ENCODE data around the gene SEMA4A. TPM values are rescaled to one million over a fixed set of nuclear protein-coding genes. Genes with fewer than 3 reads are reported as not detected.

Gene SEMA4A
- total RNA-seq, 2 donors from 2014 or later, result 3.9 to 16.6 TPM

DNA sequence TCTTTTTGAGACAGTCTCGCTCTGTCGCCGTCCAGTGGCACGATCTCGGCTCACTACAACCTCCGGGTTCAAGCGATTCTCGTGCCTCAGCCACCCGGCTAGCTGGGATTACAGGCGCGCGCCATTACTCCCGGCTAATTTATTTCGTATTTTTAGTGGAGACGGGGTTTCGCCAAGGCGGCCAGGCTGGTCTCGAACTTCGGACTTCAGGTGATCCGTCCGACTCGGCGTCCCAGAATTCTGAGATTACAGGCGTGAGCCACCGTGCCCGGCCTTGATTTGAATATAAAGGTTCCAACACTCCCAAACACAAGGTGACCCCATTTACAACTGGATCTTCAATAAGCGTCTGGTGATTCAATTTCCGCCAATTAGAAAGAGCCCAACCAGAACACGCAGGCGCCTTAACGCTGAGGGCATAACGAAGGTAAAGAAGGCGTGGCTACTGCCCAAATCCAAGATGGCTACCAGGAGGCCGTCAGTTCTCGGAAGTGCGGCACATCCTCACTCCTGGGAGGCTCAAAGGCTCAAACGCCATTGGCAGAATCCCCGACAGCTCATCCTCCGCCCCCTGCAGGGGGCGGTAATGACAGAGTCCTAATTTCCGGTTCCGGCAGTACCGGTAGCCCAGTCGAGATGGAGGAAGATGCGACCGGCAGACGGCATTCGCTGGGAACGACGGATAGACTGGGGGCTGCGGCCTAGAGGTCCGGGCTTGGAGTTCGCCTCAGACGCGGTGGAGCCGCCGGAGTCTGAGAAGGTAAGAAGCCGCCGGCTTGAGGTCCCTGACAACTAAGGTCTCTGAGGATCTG, 40.3 kb downstream of the SEMA4A start, which contains the start of gene SLC25A44:
TSS of gene SLC25A44 (plus strand) at position 617 of the 812 bp plus-strand sequence. CDS start 5,744 bp downstream, outside the sequence.
- ATAC-seq (peak; percentile 99), DNase-seq (ENCODE audit: low spot score) (peak; percentile 96)
- H3K9me3 Mint-ChIP-seq, result no peaks in the 10 kb centered on the region
- peak within 1 kb of the TSS; percentile 89 to 97 for H3K27ac Mint-ChIP-seq
- peak within 1 kb of the TSS; percentile 99 for H3K4me3 Mint-ChIP-seq
- H3K4me1 Mint-ChIP-seq (ENCODE audit: low read depth in 2 of 2), result peaks cover 40 to 52% of the 10 kb centered on the region in 2 donors
- H3K27me3 Mint-ChIP-seq, result no peaks in the 10 kb centered on the region
- peaks cover 16% of the 10 kb centered on the region for H3K36me3 Mint-ChIP-seq

DNA sequence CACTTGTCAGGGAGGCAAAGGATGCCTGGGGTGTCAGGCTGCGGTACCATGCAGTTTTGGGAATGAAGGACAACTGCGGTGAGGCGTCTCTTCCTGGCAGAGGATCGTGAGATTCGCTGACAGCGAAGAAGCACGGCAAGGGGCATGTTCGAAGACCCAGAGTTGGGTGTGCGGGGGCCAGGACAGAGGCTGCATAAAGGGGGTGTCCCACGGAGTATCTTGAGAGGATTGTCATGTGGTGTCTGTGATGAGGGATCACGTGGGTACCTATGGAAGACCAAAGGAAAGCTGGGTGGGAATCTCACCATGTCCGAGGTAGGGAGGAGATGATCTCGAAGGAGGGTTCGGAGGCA, 40.9 kb downstream of the SEMA4A start:
- Mint-ChIP-seq H3K4me1 (ENCODE audit: low read depth in 2 of 2) (peaks cover 46 to 58% of the 10 kb centered on the region in 2 donors), H3K27me3 (no peaks in the 10 kb centered on the region), H3K27ac (peak overlapping the region; percentile 89 to 97), H3K36me3 (peaks cover 16% of the 10 kb centered on the region), H3K4me3 (peak overlapping the region; percentile 99), H3K9me3 (no peaks in the 10 kb centered on the region)
- ATAC-seq (peak; percentile 1 to 17), DNase-seq (ENCODE audit: low spot score) (no peak)

DNA sequence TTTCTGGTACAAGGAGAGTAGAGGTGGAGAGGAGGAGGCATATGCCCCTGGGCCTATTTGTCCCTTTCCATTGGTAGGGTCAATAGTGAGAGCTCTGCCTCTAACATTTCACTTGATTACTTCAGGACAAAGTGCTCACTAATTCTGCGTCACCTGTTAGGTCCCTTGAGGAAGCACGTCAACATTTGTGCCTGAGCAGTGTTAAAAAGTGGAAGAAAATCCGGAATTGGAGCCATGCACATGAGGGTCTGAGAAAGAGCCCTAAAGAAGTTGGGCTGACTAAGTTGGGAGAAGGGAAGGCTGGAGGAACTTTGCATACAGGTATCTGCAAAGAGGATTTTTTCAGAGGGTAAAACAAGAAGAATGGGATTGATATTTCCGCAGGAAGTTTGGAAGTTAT, 42.5 kb downstream of the SEMA4A start:
- ATAC-seq, result no peak
- peaks cover 59 to 73% of the 10 kb centered on the region in 2 donors for H3K4me1 Mint-ChIP-seq (ENCODE audit: low read depth in 2 of 2)

DNA sequence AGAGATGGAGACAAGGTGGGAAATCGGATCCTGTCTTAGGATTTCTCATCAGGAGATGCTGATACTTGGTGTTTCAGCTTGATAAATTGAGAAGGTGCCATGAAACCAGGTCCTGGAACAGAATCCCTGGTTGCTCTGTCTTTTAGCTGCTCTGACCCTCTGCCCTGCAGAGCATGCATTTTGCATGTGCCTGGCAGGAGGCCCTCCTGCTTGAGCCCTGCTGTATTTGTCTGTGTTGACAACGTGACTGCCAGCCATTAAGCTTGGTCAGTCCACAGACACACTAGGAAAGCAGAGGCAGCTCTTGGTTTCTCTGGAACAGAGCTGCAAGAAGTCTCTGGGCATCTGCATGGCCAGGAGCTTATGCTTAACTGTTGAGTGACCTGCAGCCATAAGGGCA, 43.1 kb downstream of the SEMA4A start:
- ATAC-seq, result no peak
- no peaks in the 10 kb centered on the region for H3K9me3 Mint-ChIP-seq
- H3K27ac Mint-ChIP-seq, result peak overlapping the region; percentile 7 to 97
- no peaks in the 10 kb centered on the region for H3K27me3 Mint-ChIP-seq
- no peak for DNase-seq (ENCODE audit: low spot score)
- peaks cover 59 to 73% of the 10 kb centered on the region in 2 donors for H3K4me1 Mint-ChIP-seq (ENCODE audit: low read depth in 2 of 2)
- H3K4me3 Mint-ChIP-seq, result peak overlapping the region; percentile 57
- H3K36me3 Mint-ChIP-seq, result peaks cover 25% of the 10 kb centered on the region

More for the DNA sequence above, 42.5 kb downstream of the SEMA4A start:
- H3K4me3 Mint-ChIP-seq, result peak overlapping the region; percentile 57
- peaks cover 25% of the 10 kb centered on the region for H3K36me3 Mint-ChIP-seq
- H3K27ac Mint-ChIP-seq, result peak overlapping the region; percentile 7 to 97
- H3K9me3 Mint-ChIP-seq, result no peaks in the 10 kb centered on the region
- DNase-seq (ENCODE audit: low spot score), result no peak
- H3K27me3 Mint-ChIP-seq, result no peaks in the 10 kb centered on the region

DNA sequence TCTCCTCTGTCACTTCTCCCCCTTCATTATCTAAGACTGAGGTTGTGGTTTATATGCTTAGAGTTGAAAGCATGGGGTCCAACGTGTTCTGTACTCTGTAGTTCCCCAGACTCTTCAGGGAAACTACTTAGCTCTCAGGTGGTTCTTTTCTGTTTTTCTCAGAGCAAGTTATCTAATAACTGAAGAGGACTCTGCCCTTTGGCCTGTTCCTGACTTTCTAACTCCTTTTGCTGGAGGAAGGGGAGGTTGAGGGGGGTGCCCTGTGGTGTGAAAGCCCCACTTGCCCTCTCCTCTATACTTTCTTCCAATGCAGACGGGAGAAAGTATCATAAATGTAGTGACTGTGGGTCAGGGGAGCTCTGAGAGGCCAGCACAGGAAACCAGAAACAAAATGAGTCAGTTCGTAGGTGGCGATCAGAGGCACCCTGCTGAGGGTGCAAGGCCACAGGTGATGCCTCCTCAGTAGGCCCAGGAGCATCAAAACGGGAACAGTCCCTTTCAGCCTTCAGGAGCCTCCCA, 45.5 kb downstream of the SEMA4A start:
- no peaks in the 10 kb centered on the region for H3K27me3 Mint-ChIP-seq

DNA sequence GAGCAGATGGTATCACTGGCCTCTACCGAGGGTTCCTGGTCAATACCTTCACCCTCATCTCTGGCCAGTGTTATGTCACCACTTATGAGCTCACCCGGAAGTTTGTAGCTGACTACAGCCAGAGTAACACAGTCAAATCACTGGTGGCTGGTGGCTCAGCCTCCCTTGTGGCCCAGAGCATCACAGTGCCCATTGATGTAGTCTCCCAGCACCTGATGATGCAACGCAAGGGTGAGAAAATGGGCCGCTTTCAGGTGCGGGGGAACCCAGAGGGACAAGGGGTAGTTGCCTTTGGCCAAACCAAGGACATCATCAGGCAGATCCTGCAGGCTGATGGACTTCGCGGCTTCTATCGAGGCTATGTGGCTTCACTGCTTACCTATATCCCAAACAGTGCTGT, 46.7 kb downstream of the SEMA4A start:
- ATAC-seq, result peak in 1 of 2 donors; percentile 47
- Mint-ChIP-seq H3K9me3 (no peaks in the 10 kb centered on the region), H3K27me3 (no peaks in the 10 kb centered on the region), H3K27ac (peak overlapping the region; percentile 81 to 90), H3K36me3 (peaks cover 17% of the 10 kb centered on the region), H3K4me3 (peak overlapping the region; percentile 38), H3K4me1 (ENCODE audit: low read depth in 2 of 2) (peaks cover 40 to 51% of the 10 kb centered on the region in 2 donors)
- no peak for DNase-seq (ENCODE audit: low spot score)

More for the DNA sequence above, 45.5 kb downstream of the SEMA4A start:
- Mint-ChIP-seq H3K27ac (peak overlapping the region; percentile 81 to 90), H3K4me3 (peak overlapping the region; percentile 74), H3K9me3 (no peaks in the 10 kb centered on the region), H3K36me3 (peaks cover 22% of the 10 kb centered on the region), H3K4me1 (ENCODE audit: low read depth in 2 of 2) (peaks cover 47 to 58% of the 10 kb centered on the region in 2 donors)
- DNase-seq (ENCODE audit: low spot score) (no peak), ATAC-seq (peak; percentile 72 to 79)

DNA sequence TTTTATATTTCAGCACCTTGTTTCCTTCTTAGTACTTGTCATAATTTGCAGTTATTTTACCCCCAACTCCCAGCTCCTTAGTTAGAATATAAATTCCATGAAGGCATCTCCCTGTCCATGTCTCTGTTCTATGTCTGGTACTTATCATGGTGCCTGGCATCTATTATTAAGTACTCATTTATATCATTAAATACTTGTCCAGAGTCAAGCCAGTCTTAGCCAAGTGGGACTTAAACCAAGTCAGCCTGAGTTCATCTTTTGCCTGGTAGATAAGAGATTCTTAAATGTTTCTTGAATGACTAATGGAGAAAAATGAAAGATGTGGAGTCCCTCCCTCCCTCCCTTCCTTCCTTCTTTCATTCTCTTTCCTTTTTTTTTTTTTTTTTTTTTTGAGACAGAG, 49.9 kb downstream of the SEMA4A start:
- Mint-ChIP-seq H3K27ac (no peak overlapping the region), H3K27me3 (no peaks in the 10 kb centered on the region), H3K4me1 (ENCODE audit: low read depth in 2 of 2) (peaks cover 23 to 30% of the 10 kb centered on the region in 2 donors), H3K36me3 (peaks cover 16% of the 10 kb centered on the region), H3K9me3 (no peaks in the 10 kb centered on the region), H3K4me3 (no peak overlapping the region)
- DNase-seq (ENCODE audit: low spot score) (no peak), ATAC-seq (no peak)

DNA sequence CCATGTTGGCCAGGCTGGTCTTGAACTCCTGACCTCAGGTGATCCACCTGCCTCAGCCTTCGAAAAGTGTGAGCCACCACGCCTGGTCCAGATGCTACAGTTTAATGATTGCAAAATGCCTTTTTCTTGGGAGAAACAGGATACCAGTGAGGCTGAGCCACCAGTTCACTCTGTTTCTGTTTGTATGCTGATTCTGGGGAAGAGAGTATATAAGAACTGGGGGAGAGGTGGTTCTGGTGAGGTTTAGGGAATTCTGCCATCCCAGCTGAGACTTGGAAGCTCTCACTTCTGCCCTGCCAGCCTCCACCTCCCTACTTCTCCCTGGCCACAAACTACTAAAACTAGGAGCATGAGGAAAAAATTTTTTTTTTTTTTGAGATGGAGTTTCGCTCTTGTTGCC, 51.3 kb downstream of the SEMA4A start:
- Mint-ChIP-seq H3K27ac (no peak overlapping the region), H3K4me3 (no peak overlapping the region), H3K4me1 (ENCODE audit: low read depth in 2 of 2) (peaks cover 15 to 25% of the 10 kb centered on the region in 2 donors), H3K9me3 (no peaks in the 10 kb centered on the region), H3K36me3 (peaks cover 24% of the 10 kb centered on the region), H3K27me3 (no peaks in the 10 kb centered on the region)
- ATAC-seq (no peak), DNase-seq (ENCODE audit: low spot score) (no peak)

DNA sequence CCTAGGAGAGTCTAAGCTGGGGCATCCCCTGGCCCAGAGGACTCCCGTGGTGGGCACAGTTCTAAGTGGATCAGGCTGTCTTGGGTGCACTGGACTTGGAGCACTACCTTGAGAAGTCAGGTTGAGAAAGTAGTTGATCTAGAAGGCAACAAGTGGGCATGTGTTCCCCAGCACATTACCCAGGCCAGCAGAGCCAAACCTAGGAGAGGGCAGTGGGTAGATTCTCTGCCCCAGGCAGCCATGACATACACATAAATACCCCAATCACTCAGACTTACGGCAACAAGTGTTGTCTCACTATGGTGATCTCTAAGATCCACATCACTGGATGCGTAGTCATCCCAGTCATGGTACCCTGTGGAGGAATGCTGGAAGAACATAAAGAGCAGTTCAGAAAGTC, 57.9 kb downstream of the SEMA4A start:
- Mint-ChIP-seq H3K27ac (peak overlapping the region; percentile 99), H3K4me3 (peak overlapping the region; percentile 39), H3K36me3 (peaks cover 24% of the 10 kb centered on the region), H3K9me3 (no peaks in the 10 kb centered on the region), H3K4me1 (ENCODE audit: low read depth in 2 of 2) (peaks cover 25 to 28% of the 10 kb centered on the region in 2 donors), H3K27me3 (no peaks in the 10 kb centered on the region)
- DNase-seq (ENCODE audit: low spot score) (no peak), ATAC-seq (no peak)

DNA sequence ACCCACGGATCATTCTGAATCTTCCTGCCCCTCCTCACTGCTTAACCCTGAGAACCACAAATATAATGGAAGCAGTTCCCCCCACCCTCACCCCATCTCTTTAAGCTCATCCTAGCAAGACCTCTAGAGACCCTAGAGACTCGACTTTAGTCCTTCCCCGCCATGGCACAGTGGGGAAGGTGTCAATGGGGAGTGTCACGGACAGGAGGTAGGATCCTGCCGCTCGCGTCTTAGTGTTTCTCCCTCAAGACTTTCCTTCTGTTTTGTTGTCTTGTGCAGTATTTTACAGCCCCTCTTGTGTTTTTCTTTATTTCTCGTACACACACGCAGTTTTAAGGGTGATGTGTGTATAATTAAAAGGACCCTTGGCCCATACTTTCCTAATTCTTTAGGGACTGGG, 58.7 kb downstream of the SEMA4A start:
- Mint-ChIP-seq H3K4me1 (ENCODE audit: low read depth in 2 of 2) (peaks cover 26 to 28% of the 10 kb centered on the region in 2 donors), H3K27me3 (no peaks in the 10 kb centered on the region), H3K27ac (peak overlapping the region; percentile 99), H3K9me3 (no peaks in the 10 kb centered on the region), H3K4me3 (peak overlapping the region; percentile 94), H3K36me3 (peaks cover 24% of the 10 kb centered on the region)
- DNase-seq (ENCODE audit: low spot score), result no peak
- no peak for ATAC-seq

DNA sequence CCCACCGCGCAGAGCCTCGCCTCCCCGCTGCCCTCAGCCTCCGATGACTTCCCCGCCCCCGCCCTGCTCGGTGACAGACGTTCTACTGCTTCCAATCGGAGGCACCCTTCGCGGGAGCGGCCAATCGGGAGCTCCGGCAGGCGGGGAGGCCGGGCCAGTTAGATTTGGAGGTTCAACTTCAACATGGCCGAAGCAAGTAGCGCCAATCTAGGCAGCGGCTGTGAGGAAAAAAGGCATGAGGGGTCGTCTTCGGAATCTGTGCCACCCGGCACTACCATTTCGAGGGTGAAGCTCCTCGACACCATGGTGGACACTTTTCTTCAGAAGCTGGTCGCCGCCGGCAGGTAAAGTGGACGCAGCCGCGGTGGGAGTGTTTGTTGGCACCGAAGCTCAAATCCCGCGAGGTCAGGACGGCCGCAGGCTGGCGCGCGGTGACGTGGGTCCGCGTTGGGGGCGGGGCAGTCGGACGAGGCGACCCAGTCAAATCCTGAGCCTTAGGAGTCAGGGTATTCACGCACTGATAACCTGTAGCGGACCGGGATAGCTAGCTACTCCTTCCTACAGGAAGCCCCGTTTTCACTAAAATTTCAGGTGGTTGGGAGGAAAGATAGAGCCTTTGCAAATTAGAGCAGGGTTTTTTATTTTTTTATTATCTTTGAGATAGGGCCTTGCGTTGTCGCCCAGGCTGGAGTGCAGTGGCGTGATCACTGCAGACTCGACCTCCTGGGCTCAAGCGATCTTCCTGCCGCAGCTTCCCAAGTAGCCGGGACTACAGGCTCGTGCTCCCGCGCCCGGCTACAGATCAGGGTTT, 59.7 kb downstream of the SEMA4A start, which contains the start of gene PMF1:
TSS of gene PMF1 (plus strand) at position 175 of the 811 bp plus-strand sequence. CDS start at position 184, 9 bp downstream.
- Mint-ChIP-seq H3K4me3 (peak within 1 kb of the TSS; percentile 94), H3K27ac (peak within 1 kb of the TSS; percentile 99), H3K36me3 (peaks cover 29% of the 10 kb centered on the region), H3K9me3 (no peaks in the 10 kb centered on the region), H3K27me3 (no peaks in the 10 kb centered on the region), H3K4me1 (ENCODE audit: low read depth in 2 of 2) (peaks cover 32 to 33% of the 10 kb centered on the region in 2 donors)
- ATAC-seq (peak; percentile 95 to 98), DNase-seq (ENCODE audit: low spot score) (peak; percentile 98)

DNA sequence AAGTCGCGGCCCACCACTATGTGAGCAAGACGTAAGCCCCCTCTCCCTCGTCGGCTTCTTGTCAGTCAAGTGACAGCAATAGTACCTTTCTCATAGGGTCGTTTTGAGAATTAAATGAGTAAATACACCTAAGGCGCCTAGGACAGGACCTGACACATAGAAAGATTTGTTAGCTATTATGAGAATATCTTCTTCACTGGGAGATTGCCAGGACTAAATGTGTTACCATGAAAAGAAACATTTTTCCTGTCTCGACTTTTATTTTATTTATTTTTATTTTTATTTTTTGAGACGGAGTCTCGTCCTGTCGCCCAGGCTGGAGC, 60.2 kb downstream of the SEMA4A start:
- Mint-ChIP-seq H3K27ac (peak overlapping the region; percentile 99), H3K4me1 (ENCODE audit: low read depth in 2 of 2) (peaks cover 34 to 36% of the 10 kb centered on the region in 2 donors), H3K9me3 (no peaks in the 10 kb centered on the region), H3K36me3 (peaks cover 28% of the 10 kb centered on the region), H3K27me3 (no peaks in the 10 kb centered on the region), H3K4me3 (peak overlapping the region; percentile 94)
- no peak for ATAC-seq
- DNase-seq (ENCODE audit: low spot score), result no peak

DNA sequence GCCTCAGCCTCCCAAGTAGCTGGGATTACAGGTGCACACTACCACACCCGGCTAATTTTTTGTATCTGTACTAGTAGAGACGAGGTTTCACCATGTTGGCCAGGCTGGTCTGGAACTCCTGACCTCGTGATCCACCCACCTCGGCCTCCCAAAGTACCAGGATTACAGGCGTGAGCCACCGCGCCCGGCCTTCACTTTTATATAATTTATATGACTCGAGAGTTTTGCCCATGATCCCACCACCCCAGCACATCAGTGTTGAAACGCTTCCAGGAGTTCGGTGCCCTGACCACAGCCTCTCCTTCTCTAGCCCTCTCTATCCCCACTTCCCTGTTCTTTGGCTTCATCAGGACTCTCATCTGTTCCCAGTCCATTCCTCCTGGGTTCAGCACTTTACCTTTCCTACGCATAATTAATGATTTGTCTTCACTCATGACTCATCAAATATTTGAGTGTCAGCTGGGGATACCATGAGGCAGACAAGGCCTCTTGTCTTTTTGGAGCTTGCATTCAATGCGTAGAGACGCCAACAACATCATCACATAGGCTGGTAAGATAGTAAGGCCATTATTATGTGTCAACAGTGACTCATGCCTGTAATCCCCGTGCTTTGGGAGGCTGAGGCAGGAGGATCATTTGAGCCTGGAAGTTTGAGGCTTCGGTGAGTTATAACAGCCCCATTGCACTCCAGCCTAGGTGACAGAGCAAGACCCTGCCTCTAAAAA, 60.8 kb downstream of the SEMA4A start:
- H3K27me3 Mint-ChIP-seq, result no peaks in the 10 kb centered on the region
- peaks cover 25% of the 10 kb centered on the region for H3K36me3 Mint-ChIP-seq
- peak in 1 of 2 donors; percentile 34 for ATAC-seq
- H3K4me1 Mint-ChIP-seq (ENCODE audit: low read depth in 2 of 2), result peaks cover 31 to 35% of the 10 kb centered on the region in 2 donors
- no peaks in the 10 kb centered on the region for H3K9me3 Mint-ChIP-seq
- peak overlapping the region; percentile 94 for H3K4me3 Mint-ChIP-seq
- peak overlapping the region; percentile 99 for H3K27ac Mint-ChIP-seq
- no peak for DNase-seq (ENCODE audit: low spot score)
